Forelimb muscle (tissue), 1 donor: Measurements from ENCODE around the gene DYNC1H1. TPM values are rescaled to one million over a fixed set of nuclear protein-coding genes. Genes with fewer than 3 reads are reported as not detected.
"Not testable (repeated sequence)": the region's sequence is repeated elsewhere in the genome, so short reads cannot be mapped to it uniquely, and the experiment has no call there.

ENCODE experiments used
- DNase-seq: peaks from one replicate; pipeline ENCODE4 v3.0.0-alpha.2; 2013; ENCODE audit warnings: low read depth
- polyA plus RNA-seq: library from polyadenylated mRNA; unstranded; fragments of 120-200 nt; gene quantifications from one replicate; pipeline ENCODE4 v1.2.1, GENCODE V29; 2013; ENCODE audit not compliant: insufficient read length

DYNC1H1 gene
- polyA plus RNA-seq, 1 donor, result 229 TPM

DNA sequence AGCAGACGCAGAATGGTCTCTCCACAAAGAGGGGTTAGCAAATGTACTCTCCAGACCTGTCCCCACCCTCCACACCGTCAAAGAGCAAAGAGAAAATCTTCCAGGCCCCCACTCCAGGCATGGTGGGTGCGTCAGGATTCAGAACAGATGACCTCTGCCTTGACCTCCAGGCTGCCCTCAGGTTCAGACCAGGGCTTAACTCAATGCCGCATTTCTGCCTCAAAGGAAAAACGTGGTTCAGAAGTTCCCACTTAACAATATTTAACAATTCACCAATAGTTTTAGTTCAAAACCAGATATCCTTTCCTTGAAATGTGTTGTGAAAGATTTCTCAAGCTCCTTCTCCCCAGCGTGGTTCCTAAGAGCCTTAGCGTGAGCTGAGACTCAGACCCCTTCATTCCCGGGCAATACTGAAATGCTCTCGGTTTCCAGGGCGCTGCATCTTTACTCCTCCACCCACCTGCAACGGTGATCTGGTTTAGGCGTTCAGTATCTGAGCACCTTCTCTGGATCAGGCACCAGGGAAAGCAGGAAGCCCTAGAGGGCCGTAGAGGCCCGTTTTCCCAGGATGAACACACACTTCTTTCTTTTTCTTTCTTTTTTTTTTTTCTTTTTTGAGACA lies 99.5 kb downstream of the DYNC1H1 start:
- no peak for DNase-seq

GRCh38 chr14:102064590-102064989 lies 100.2 kb downstream of the DYNC1H1 start:
- DNase-seq, result not testable (repeated sequence)

DNA sequence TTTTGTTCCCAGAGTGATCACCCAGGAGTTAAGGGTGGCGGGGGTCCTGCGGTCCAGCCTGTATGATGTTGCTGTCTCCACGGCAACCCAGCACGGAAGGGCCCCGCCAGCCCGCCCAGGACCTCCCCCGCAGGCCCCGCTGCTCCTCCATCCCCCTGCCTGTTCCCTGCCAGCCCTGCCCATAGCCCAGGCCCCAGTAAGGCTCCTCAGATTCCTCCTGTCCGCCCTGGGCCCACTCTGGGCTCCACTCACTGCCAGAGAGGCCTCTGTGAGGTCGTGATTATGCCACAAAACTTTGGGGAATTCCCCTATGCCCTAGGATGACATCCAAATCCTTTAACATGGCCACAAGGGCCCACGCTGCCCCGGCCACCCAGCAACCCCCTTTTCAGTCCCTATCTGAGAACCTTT lies 101.7 kb downstream of the DYNC1H1 start:
- DNase-seq, result no peak

- no peak for DNase-seq
These were observed 107.1 kb downstream of the DYNC1H1 start for GRCh38 chr14:102071283-102071998.

DNA sequence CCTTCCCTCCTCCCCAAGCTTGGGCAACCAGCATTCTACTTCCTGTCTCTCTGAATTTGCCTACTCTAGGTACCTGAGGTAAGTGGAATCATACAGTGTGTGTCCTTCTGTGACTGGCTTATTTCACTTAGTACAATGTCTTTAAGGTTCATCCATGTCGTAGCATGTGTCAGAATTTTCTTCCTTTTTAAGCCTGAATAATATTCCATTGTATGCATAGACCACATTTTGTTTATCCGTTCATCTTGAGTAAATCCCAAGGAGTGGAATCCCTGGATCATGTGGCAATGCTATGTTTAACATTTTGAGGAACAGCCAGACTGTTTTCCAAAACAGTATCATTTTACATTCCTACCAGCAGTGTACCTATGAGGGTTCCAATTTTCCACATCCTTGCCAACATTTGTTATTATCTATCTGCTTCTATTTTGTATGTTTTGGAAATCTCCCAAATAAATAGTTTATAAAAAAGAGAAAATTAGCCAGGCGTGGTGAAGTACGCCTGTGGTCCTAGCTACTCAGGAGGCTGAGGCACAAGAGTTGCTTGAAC lies 110.1 kb downstream of the DYNC1H1 start:
- no peak for DNase-seq

DNA sequence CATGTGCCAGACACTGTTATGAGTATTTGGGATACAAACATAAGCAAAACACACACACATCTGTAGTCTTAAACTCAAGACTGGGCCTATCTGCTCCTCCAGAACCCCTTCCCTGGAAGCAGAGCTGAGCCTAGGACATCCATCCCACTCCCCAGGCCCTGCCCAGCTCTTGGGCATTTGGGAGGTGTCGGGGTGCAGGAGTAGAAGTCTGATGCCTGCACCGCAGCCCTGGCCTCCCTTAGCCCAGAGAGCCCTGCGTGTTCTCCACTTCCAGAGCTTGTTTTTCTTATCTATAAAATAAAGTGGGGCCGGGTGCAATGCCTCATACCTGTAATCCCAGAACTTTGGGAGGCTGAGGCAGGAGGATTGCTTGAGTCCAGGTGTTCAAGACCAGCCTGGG lies 110.8 kb downstream of the DYNC1H1 start:
- no peak for DNase-seq

GRCh38 chr14:102077382-102077709 lies 113.0 kb downstream of the DYNC1H1 start:
- DNase-seq, result no peak

DNA sequence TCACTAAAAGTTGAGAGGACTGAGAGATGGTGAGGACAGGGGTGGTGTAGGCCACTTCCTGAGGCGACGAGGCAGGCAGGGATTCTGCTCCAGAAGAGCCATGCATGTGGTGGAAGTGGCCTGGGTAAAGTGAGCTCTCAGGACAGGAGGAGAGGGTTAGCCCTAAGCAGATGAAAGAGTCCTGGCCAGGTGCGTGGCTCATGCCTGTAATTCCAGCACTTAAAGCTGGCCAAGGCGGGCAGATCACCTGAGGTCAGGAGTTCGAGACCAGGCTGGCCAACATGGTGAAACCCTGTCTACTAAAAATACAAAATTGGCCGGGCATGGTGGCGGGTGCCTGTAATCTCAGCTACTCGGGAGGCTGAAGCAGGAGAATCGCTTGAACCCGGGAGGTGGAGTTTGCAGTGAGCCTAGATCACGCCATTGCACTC lies 114.0 kb downstream of the DYNC1H1 start:
- DNase-seq, result not testable (repeated sequence)

- DNase-seq, result no peak
These were observed 114.7 kb downstream of the DYNC1H1 start for GRCh38 chr14:102078831-102079699.

DNA sequence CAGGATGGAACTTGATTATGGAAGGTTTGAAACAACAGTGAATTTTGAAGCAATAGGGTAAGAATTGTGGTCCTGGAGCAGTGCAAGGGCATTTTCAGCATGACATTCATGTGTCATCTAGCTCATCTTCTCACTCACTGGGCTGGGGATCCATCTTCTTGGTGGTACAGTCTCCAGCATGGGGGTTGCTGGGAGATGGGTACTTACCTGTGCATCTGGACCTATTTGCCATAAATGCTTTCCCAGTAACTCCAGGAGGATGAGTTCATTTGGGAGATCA lies 115.3 kb downstream of the DYNC1H1 start:
- DNase-seq, result no peak

DNA sequence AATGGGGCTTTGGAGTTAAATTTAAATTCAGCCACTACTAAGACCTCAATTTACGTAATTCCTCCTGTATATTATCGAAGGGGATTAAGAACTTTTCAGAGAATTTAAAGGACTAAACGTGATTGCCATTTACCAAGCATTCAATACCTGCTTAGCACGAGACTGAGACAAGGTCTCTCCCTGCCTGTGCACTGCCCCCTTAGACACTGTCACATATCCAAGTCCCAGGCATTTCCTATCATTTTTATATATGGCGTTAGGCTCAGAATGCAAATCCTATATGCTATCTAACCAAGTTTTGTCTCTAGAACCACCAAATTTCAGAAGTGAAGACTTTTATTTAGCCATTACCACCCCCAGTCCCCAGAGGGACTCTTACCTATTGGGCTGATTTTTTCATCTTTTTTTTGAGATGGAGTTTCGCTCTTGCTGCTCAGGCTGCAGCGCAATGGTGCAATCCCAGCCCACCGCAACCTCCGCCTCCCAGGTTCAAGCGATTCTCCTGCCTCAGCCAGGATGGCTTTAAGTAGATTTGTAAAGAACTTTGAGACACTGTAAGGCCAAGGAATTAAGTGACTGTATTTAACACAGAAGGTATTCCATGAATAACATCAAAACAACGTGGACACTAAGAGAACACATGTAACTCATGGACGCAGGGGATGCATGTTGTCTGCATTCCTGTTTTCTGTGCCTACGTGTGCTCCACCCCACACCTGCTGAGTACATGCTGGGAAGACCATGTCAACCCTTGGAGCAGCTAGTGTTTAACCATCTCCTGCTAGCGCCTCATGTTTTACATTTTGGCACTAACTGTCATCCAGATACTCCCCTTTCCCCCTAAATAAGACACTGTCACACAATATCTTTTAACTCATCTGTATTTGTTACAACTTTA lies 116.1 kb downstream of the DYNC1H1 start:
- no peak for DNase-seq

DNA sequence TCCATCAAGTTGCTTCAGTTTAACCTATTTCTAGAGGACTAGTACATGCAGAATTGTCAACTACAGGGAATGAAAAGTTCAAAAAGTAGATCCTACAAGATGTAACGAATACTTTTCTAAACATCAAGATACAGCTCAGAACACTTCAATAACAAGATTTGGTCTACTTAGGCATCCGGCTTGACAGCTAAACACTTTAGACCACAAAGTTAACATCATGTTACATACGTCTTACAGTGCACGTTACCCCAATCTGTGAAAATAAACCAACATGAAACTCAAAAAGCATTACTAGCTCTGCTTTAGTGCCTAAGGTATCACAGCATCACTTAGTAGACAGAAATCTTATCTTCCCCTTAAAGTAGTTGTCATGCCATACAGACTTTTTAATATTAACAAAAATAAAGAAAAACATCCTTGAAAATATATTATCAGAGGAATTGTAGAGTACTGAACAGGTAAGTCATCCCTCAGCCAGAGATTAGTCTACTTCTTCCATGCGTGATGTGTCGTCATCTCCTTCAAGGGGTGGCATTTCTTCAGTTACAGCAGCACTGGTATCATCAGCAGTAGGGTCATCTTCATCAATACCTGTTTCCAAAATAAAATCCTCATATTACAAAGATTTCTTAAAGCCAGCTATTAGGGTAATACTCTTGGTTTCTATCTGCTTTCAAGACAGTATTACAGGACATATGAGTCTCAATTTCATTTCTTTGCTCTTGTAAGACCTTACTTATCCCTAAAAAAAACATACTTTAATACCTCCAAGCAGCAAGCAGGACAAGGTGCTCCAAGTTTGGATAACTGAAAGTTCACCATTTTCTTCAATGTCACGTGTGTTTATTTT lies 117.1 kb downstream of the DYNC1H1 start:
- no peak for DNase-seq

DNA sequence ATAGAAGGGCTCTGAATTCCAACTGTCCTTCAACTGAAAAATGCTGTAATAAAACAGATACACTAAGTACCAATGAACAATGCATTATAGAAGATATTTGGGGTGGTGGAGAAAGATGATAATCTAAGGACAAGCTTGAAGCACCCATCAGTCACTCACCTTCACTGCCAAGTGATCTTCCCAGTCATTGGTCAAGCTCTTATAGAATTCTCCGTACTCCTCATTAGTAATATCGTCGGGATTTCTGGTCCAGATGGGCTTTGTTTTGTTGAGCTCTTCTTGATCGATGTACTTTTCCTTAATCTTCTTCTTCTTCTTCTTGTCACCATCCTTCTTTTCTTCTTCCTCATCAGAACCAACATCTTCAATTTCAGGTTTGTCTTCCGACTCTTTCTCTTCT lies 120.1 kb downstream of the DYNC1H1 start:
- not testable (repeated sequence) for DNase-seq

- DNase-seq, result no peak
These were observed 120.6 kb downstream of the DYNC1H1 start for GRCh38 chr14:102084931-102085330.

GRCh38 chr14:102085488-102085887 lies 121.1 kb downstream of the DYNC1H1 start:
- no peak for DNase-seq

DNA sequence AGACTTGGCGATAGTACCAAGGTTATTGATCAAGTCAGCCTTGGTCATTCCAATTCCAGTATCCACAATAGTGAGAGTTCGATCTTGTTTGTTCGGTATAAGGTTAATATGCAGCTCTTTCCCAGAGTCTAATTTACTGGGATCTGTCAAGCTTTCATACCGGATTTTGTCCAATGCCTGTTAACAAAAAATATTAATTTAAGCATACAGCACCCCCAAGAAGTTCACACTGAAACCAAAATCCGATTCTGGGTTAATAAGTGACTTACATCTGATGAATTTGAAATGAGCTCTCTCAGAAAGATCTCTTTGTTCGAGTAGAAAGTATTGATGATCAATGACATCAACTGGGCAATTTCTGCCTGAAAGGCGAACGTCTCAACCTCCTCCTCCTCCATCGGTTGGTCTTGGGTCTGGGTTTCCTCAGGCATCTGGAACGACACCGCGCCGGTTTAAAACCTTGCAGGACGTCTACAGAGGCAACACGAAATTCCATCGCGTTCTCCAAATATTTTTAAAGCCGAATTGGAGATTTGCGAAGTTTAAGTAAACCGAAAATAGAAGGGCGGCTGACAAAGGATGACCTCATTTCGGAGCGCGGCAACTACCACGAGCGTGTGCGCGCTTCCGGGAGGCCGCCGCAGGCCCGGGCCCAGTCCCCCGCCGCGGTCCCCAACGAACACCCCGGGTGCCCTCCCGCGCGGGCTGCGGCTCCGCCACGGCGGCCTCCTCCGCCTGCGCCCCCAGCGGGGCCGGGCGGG lies 121.8 kb downstream of the DYNC1H1 start:
- no peak for DNase-seq

GRCh38 chr14:102086709-102086971 lies 122.3 kb downstream of the DYNC1H1 start:
- DNase-seq, result no peak

DNA sequence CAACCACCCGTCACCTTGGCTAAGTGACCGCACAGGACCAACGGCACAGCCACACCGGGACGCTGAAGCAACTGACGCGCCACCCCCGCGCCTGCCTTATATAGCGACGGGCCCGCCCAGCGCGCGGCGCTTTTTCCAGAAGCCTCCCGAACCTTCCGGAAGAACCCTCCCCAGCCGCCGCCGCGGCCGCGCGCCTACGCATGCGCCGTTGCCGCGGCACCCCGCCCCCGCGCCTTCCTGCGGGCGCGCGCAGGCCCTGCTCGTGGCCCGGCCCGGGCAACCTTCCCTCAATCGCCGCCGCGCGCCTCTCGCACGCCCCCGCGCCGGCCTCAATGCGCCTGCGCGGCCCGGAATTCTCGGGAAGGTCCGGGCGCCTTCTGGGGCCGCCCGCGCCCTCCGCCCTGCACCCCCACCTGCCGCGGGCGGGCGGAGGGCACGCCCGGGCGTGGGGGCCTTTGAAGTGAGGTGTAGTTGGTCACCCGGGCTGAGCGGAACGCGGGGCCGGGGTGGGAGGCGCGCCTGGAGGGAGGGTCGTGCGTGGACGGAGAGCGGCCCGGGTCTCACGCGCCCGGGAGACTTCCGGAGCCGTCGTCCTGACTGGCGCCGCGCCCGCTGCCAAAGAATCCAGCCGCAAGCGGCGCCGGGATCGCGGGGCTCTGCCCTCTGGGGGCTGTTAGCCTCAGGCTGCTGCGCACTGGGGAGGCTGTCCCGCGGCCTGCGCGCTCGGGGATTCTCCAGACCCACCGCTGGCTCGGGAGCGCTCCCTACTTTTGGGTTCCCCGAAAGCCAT lies 122.8 kb downstream of the DYNC1H1 start, which contains the start of gene HSP90AA1:
Gene HSP90AA1 (minus strand): TSS at position 73 of the 790 bp plus-strand sequence. CDS start 666 bp downstream, outside the sequence.
- peak; percentile 79 for DNase-seq

GRCh38 chr14:102087762-102088011 lies 123.3 kb downstream of the DYNC1H1 start:
- DNase-seq, result no peak
